H1 (cell line): ENCODE measurements around the gene ANXA6. TPM values are rescaled to one million over a fixed set of nuclear protein-coding genes. Genes with fewer than 3 reads are reported as not detected.

Experiments
- BRCA1 ChIP-seq: IDR thresholded peaks from 2 replicates; pipeline ENCODE4 v1.6.1; 2012; ENCODE audit warnings: low read depth, low read length, improper control_type of control experiment
- CTCF ChIP-seq, 3 experiments: IDR thresholded peaks; 1 replicate in 2 of 3; 2 replicates in 1 of 3; pipeline versions ENCODE4 v1.5.1 to v1.6.1; 2011; ENCODE audit warnings: low read length in 3 of 3, mild to moderate bottlenecking in 3 of 3, inconsistent platforms in 2 of 3, low read depth in 1 of 3, moderate library complexity in 1 of 3; ENCODE audit not compliant: insufficient read depth in 1 of 3; ENCODE audit errors: control extremely low read depth in 1 of 3
- HDAC2 ChIP-seq, 2 experiments: fragments of 300-600 bp in 1 of 2; sonication (generic) in 1 of 2; IDR thresholded peaks; 2 replicates each; pipeline ENCODE4 v1.6.1; 2011 to 2012; ENCODE audit warnings: low read depth in 2 of 2, low read length in 2 of 2, mild to moderate bottlenecking in 2 of 2, moderate library complexity in 2 of 2, borderline replicate concordance in 1 of 2, inconsistent platforms in 1 of 2
- HDAC6 ChIP-seq: IDR thresholded peaks from one replicate; pipeline ENCODE4 v1.7.1; 2012; ENCODE audit warnings: low read depth, mild to moderate bottlenecking, inconsistent platforms, low read length, moderate library complexity
- NANOG ChIP-seq: IDR thresholded peaks from 2 replicates; pipeline ENCODE4 v1.6.1; 2011; ENCODE audit warnings: low read length, low read depth, mild to moderate bottlenecking, inconsistent platforms; ENCODE audit not compliant: insufficient read depth, poor library complexity, severe bottlenecking
- NRF1 ChIP-seq: IDR thresholded peaks from 2 replicates; pipeline ENCODE4 v1.6.1; 2011; ENCODE audit warnings: mild to moderate bottlenecking, low read depth, low read length, improper control_type of control experiment
- POLR2AphosphoS5 ChIP-seq: IDR thresholded peaks from 2 replicates; pipeline ENCODE4 v1.6.1; 2011; ENCODE audit warnings: low read depth, low read length
- RNF2 ChIP-seq: fragments of 200-900, 300-1000 bp; sonication (generic); IDR thresholded peaks from 2 replicates; pipeline ENCODE4 v1.7.1; 2016; ENCODE audit warnings: borderline replicate concordance, low read depth, mild to moderate bottlenecking, antibody characterized with exemption, low read length; ENCODE audit not compliant: poor library complexity, severe bottlenecking; ENCODE audit errors: missing control alignments
- SIN3A ChIP-seq, 2 experiments: IDR thresholded peaks in 1 of 2; conservative IDR thresholded peaks in 1 of 2; 2 replicates each; pipeline ENCODE4 v1.6.1; 2011 to 2012; ENCODE audit warnings: low read length in 2 of 2, improper control_type of control experiment in 1 of 2, low read depth in 1 of 2, mild to moderate bottlenecking in 1 of 2
- SIRT6 ChIP-seq: IDR thresholded peaks from one replicate; pipeline ENCODE4 v1.7.1; 2012; ENCODE audit warnings: low read length, inconsistent platforms
- TEAD4 ChIP-seq: IDR thresholded peaks from 2 replicates; pipeline ENCODE4 v1.6.1; 2012; ENCODE audit warnings: low read depth, low read length, inconsistent platforms, mixed read lengths
- polyA plus RNA-seq, 7 experiments: library from polyadenylated mRNA; depleted of rRNA in 3 of 7; stranded (reverse) in 5 of 7; unstranded in 2 of 7; fragments of >200 nt in 5 of 7; fragments of 200-250 nt in 2 of 7; gene quantifications; 1 replicate in 5 of 7; 2 replicates in 1 of 7; 4 replicates in 1 of 7; pipeline versions ENCODE4 v1.2.1 to v1.2.3, GENCODE V29; 2011 to 2013; ENCODE audit warnings: missing spikeins in 2 of 7, mixed read lengths in 2 of 7
- total RNA-seq: library from RNA; stranded (reverse); fragmentation: NEBNext Ultra II Directional; extraction: Animal tissue kit (Norgen Biotek cat#: 25700); gene quantifications from 2 replicates; pipeline ENCODE4 v1.2.1, GENCODE V29; 2021

Gene ANXA6
- total and polyA plus RNA-seq, 2 of the 8 experiments (the other 6 are each of a cell fraction or from before 2014, with no cell fraction given) = 61.3 to 78.6 TPM

- TF ChIP-seq CTCF (IDR thresholded peaks at IDR 0.05; ENCODE audit: control extremely low read depth in 1 of 3, insufficient read depth in 1 of 3, low read depth in 1 of 3, low read length in 3 of 3) (no peak), SIN3A (conservative IDR thresholded peaks at IDR 0.05 in 1 of 2, IDR thresholded peaks at IDR 0.05 in 1 of 2; ENCODE audit: low read depth in 1 of 2, low read length in 2 of 2) (no peak), BRCA1 (no peak), NANOG (no peak), NRF1 (no peak), HDAC2 (IDR thresholded peaks at IDR 0.05; ENCODE audit: borderline replicate concordance in 1 of 2, low read depth in 2 of 2, low read length in 2 of 2) (no peak), HDAC6 (no peak), TEAD4 (no peak), RNF2 (no peak), POLR2AphosphoS5 (no peak), SIRT6 (no peak)
- TF ChIP-seq, all 59 proteins: peak for 0
Measured at GRCh38 chr5:151097820-151098767, 59.5 kb downstream of the ANXA6 start (continued).
